Measurements from ENCODE around the gene ATP7B.
"Not testable (repeated sequence)": the region's sequence is repeated elsewhere in the genome, so short reads cannot be mapped to it uniquely, and the experiment has no call there.

The ATP7B gene

GRCh38 chr13:51920786-51921185 is 90.5 kb downstream of the ATP7B start:
- no peak for DNase-seq

DNA sequence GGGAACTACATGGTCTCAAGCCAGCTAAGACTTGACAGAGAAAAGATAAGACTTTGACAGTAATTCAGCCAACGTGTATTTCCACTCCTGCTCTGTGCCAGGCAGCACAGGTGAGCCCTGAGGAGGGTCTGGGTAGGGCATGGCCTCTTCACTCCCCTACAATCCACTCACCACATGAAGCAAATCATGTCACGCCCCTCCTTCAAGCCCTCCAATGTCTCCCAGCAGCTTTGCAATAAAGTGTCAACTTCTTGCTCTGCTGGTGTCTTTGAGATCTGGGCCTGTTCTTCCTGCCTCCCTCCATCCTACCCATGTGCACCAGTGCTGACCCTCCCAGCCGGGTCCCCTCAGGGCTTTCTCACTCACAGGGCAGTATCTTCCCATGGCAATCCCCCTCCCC is 91.0 kb downstream of the ATP7B start:
- DNase-seq = no peak

- DNase-seq = no peak
These were observed 91.7 kb downstream of the ATP7B start for GRCh38 chr13:51919531-51919930.

- no peak for DNase-seq
These were observed 94.3 kb downstream of the ATP7B start for GRCh38 chr13:51916962-51917361.

DNA sequence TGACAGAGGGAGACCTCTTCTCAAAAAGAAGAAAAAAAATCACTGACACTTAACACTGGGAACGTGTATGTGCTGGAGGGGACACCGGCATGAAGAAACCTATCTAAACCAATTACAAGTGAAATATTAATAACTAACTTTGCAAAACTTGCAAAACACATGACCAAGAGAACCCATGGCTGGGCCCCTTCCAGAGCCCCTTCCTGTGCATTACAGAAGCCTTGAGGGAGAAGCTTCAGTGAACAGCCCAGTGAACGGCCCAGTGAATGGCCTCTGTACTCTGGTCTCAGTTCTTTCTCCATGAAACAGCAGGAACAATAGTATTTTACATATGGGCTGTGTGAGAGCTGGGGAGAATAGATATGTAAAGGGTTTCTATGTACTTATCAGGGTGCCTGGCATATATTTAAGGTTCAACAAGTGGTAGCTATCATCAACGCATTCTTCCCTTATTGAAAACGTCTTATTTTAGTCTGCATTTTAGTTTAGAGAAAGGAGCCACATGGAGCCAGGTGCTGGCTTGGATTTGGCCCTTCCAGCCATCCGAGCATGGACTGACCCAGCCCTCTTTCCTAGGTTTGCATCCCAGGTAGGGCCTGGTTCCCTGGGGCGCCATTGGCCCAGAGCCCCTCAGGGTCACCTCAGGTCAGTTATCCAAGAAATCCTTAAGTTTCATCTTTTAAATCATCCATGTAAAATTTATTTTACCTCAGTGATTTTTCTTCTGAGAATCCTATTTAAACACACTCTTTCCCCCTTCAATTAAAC is 95.0 kb downstream of the ATP7B start:
- no peak for DNase-seq

- no peak for DNase-seq
These were observed 97.1 kb downstream of the ATP7B start for GRCh38 chr13:51914137-51914493.

- DNase-seq = no peak
These were observed 97.7 kb downstream of the ATP7B start for GRCh38 chr13:51913421-51914136.

GRCh38 chr13:51912511-51913225 is 98.6 kb downstream of the ATP7B start:
- DNase-seq = no peak

- DNase-seq = no peak
These were observed 99.2 kb downstream of the ATP7B start for GRCh38 chr13:51912091-51912490.

DNA sequence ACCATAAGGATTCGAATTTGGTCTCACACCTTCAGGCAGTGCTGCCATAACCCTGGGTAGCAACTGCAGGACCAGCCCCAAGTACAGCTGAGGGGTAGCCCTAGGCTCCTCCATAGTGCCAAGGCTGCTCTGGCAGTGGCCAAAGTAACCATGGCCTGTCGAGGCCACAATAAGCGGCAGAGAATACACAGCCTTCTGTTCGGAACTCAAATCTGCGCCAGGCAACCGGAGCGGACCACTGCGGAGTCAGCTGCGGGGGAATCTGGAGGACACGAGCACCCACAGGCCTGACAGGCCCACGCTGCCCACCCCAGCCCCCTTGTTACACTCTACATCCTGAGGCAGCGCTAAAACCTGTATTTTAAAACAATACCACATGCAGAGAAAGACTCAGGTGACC is 100.7 kb downstream of the ATP7B start:
- DNase-seq = no peak

GRCh38 chr13:51909265-51909664 is 102.0 kb downstream of the ATP7B start:
- not testable (repeated sequence) for DNase-seq

- DNase-seq = no peak
These were observed 104.1 kb downstream of the ATP7B start for GRCh38 chr13:51907040-51907732.

DNA sequence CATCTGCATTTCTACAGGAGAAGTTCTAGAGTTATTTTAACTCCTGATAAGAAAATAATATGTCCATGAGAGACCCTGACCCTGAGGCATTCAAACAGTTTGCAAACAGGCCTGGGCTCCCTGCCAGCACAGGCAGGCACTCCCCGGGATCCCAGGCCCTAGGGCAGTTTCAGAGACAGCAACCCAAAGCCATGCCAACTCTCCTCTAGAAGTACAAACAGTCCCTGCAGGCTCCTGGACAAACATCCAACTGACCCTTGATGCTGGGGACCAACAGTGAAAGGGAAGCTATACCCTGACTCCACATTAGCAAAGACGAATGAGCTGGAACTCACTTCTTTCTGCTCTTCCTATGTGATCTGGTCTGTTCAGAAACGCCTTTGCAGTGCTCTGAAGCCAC is 104.7 kb downstream of the ATP7B start:
- peak; percentile 75 to 88 for DNase-seq

DNA sequence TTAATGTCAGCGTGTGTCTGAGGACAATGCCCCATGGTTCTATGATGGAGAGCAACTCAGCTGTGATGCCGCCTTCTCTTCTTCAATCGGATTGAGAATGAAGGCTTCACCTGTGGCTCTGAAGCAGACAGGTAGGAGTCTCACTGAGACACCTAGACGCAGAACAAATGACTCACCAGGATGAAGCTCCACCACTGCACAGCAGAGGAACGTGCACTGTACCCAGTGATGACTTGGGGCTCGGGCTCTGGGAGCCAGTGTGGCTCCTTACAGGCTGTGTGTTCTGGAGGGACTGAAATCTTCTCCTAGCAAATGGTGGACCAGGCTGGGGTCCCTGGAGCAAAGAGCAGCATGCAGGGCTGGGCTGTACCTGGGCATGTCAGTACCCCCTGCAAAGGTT is 105.5 kb downstream of the ATP7B start:
- no peak for DNase-seq

DNA sequence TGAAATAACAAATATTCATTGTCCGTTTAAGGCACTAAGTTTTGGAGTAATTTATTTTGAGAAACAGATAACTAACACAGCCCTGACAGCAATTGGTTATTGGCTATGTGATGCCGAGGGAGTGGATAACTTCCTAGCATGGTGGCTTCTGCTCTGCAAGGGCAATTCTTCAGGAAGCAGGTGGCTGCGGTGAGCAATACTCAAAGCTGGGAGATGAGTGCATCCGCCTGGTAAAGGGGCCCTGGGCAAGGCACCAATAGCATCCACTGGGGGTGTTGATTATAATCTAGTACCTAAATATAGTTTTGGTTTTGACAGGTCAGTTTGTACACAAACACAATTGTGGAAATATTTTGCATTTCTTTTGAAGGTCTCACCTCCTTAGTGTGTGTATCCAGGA is 108.5 kb downstream of the ATP7B start:
- no peak for DNase-seq

GRCh38 chr13:51900471-51900870 is 110.8 kb downstream of the ATP7B start:
- DNase-seq = no peak

- DNase-seq = peak; percentile 13 to 14
These were observed 115.1 kb downstream of the ATP7B start for GRCh38 chr13:51895906-51896888.

DNA sequence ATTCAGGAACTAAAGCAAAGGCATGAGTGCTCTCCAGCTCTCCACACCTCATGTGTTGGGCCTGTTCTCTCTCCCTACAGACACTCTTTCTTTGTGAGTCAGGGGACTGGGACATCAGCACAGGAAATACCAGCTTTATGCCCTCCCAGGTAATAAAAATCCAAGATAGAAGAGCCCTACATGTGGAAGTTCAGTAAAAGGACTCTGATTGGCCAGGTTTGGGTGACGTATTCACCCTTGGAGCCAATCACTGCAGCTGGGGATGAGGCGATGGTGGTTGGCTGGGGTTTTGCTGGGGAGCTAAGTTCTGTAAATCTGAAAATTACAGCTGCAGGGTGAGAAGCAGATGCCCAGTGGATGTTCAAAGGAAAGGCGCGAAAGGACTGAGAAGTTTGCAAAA is 117.0 kb downstream of the ATP7B start:
- no peak for DNase-seq

DNA sequence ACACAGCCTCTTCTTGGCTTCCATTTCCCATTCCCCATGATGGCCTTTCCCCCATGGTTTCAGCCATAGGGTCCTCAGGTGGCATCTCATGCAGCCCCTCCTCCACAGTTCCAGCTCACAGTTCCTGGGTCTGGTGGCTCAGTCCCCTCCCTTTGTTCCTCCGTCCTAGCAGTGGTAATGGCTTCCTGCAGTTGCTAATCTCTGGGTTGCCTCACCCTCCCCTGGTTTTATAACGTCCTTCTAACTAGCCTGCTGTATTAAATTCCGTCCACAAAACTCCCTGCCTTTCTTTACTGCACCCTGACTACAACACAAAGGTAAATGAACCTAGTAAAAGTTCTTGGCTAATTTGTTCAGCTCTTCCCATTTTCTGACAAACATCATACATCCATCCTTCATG is 118.6 kb downstream of the ATP7B start:
- DNase-seq = no peak

- DNase-seq = no peak
These were observed 123.8 kb downstream of the ATP7B start for GRCh38 chr13:51887468-51887867.

GRCh38 chr13:51885651-51886050 is 125.6 kb downstream of the ATP7B start:
- no peak for DNase-seq

- DNase-seq = no peak
These were observed 128.0 kb downstream of the ATP7B start for GRCh38 chr13:51883226-51883600.

Measured in NCI-H2081 (cell line).